Natural killer cell (primary cell): Measurements from ENCODE around the gene PJA2. TPM values are rescaled to one million over a fixed set of nuclear protein-coding genes. Genes with fewer than 3 reads are reported as not detected.

Source experiments
- ATAC-seq, 3 donors: fragments of 150-1000 bp in 2 of 3; fragments of 200-7000 bp in 1 of 3; cut with Tn5 transposase; 1 replicate in 1 of 3; 2 replicates in 2 of 3; pipeline ENCODE4 v1.10.0; 2021; ENCODE audit warnings: mild to moderate bottlenecking in 2 of 3, moderate library complexity in 2 of 3
- DNase-seq, 2 donors: peaks; one replicate each; pipeline versions ENCODE4 v3.0.0 to v3.0.0-alpha.2; 2013 to 2021; ENCODE audit warnings: mixed read lengths in 1 of 2
- H3K27ac ChIP-seq: one replicate; pipeline ENCODE4 v1.5.1; 2013; ENCODE audit warnings: mild to moderate bottlenecking, low read length
- H3K27me3 ChIP-seq: one replicate; pipeline ENCODE4 v1.6.1; 2013; ENCODE audit warnings: low read length; ENCODE audit not compliant: control insufficient read depth, insufficient read depth
- H3K36me3 ChIP-seq: one replicate; pipeline ENCODE4 v1.6.1; 2013; ENCODE audit warnings: low read length; ENCODE audit not compliant: control insufficient read depth, insufficient read depth
- H3K4me1 ChIP-seq: one replicate; pipeline ENCODE4 v1.6.1; 2013; ENCODE audit warnings: low read length; ENCODE audit not compliant: control insufficient read depth, insufficient read depth
- H3K4me3 ChIP-seq: one replicate; pipeline ENCODE4 v1.5.1; 2013; ENCODE audit warnings: low read length
- H3K9me3 ChIP-seq: one replicate; pipeline ENCODE4 v1.6.1; 2013; ENCODE audit warnings: low read length; ENCODE audit not compliant: control insufficient read depth, insufficient read depth
- H3K27ac Mint-ChIP-seq, 2 donors: one replicate each; pipeline ENCODE4 v1.8.0; 2022; ENCODE audit warnings: mild to moderate bottlenecking in 2 of 2, mixed read lengths in 2 of 2, moderate library complexity in 1 of 2
- H3K27me3 Mint-ChIP-seq, 2 donors: one replicate each; pipeline ENCODE4 v1.8.0; 2022; ENCODE audit warnings: low read depth in 2 of 2, mixed read lengths in 2 of 2
- H3K36me3 Mint-ChIP-seq: one replicate; pipeline ENCODE4 v1.8.0; 2022; ENCODE audit warnings: mixed read lengths
- H3K4me1 Mint-ChIP-seq, 2 donors: one replicate each; pipeline ENCODE4 v1.8.0; 2022; ENCODE audit warnings: mixed read lengths in 2 of 2
- H3K4me3 Mint-ChIP-seq: one replicate; pipeline ENCODE4 v1.8.0; 2022; ENCODE audit warnings: mild to moderate bottlenecking, moderate library complexity, mixed read lengths
- H3K9me3 Mint-ChIP-seq, 2 donors: one replicate each; pipeline ENCODE4 v1.8.0; 2022; ENCODE audit warnings: mixed read lengths in 2 of 2
- WGBS: methylation state at CpG from one replicate; pipeline ENCODE4 v1.1.7; 2013; ENCODE audit warnings: missing lambda C conversion rate; ENCODE audit not compliant: insufficient coverage; 5-methylcytosine and 5-hydroxymethylcytosine counted together
- intact Hi-C: fragments of 100-400 bp; cut with micrococcal nuclease; formaldehyde crosslinking; loops from one replicate; pipeline ENCODE4 v1.14.2; 2022
- total RNA-seq, 4 donors: library from RNA; stranded (reverse); fragments of 120-200 nt in 1 of 4; gene quantifications; one replicate each; pipeline versions ENCODE4 v1.2.3 to v1.2.4, GENCODE V29; 2013 to 2022
- TF ChIP-seq, protein P1 (sequence below): fragments of 200-600 bp; IDR thresholded peaks from one replicate; pipeline ENCODE4 v1.8.0; 2022; ENCODE audit warnings: antibody characterized with exemption

Gene PJA2
- total RNA-seq, 3 donors from 2014 or later (not counting 1 experiment from before 2014, with no cell fraction given), result 85.6 to 99.8 (median 90.8) TPM

DNA sequence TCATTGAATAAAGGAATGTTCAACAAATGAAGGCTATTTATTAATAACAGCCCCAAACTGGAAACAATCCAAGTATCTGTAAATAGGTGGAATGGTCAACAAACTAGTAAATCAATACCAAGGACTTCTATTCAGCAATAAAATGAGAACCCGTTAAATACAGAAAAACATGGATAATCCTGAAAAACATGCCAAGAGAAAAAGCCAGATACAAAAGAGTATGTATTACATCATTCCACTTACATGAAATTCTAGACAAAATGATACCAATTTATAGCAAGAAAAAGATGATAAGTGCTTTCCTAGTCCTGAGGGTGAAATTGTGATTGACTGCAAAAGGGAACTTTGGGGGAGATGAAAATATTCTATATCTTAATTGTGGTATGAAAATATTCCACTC lies 3.1 kb downstream of the PJA2 start:
- Mint-ChIP-seq H3K4me3 (peak overlapping the region; percentile 99), H3K36me3 (no peaks in the 10 kb centered on the region), H3K27ac (peak overlapping the region; percentile 99 to 100), H3K9me3 (no peaks in the 10 kb centered on the region), H3K4me1 (peaks cover 65 to 80% of the 10 kb centered on the region in 2 donors), H3K27me3 (no peaks in the 10 kb centered on the region)
- ATAC-seq, result no peak
- no peak for DNase-seq
- Histone ChIP-seq H3K4me1 (peaks cover 9% of the 10 kb centered on the region), H3K9me3 (peaks cover 3% of the 10 kb centered on the region), H3K4me3 (no peak overlapping the region), H3K27me3 (no peaks in the 10 kb centered on the region), H3K36me3 (peaks cover 2% of the 10 kb centered on the region), H3K27ac (no peak overlapping the region)
- TF ChIP-seq, protein P1, sequence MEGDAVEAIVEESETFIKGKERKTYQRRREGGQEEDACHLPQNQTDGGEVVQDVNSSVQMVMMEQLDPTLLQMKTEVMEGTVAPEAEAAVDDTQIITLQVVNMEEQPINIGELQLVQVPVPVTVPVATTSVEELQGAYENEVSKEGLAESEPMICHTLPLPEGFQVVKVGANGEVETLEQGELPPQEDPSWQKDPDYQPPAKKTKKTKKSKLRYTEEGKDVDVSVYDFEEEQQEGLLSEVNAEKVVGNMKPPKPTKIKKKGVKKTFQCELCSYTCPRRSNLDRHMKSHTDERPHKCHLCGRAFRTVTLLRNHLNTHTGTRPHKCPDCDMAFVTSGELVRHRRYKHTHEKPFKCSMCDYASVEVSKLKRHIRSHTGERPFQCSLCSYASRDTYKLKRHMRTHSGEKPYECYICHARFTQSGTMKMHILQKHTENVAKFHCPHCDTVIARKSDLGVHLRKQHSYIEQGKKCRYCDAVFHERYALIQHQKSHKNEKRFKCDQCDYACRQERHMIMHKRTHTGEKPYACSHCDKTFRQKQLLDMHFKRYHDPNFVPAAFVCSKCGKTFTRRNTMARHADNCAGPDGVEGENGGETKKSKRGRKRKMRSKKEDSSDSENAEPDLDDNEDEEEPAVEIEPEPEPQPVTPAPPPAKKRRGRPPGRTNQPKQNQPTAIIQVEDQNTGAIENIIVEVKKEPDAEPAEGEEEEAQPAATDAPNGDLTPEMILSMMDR, result no peak
- WGBS, result no CpG with 5 or more reads among the region's 1 CpG
- intact Hi-C loops, result loop anchor here (5.0 kb wide), 1 partner anchor 679 kb away; no protein-coding TSS in a partner anchor

GRCh38 chr5:109404428-109404960 lies 5.3 kb downstream of the PJA2 start:
- Histone ChIP-seq H3K36me3 (peaks cover 2% of the 10 kb centered on the region), H3K27me3 (no peaks in the 10 kb centered on the region), H3K27ac (no peak overlapping the region), H3K9me3 (peaks cover 3% of the 10 kb centered on the region), H3K4me3 (no peak overlapping the region), H3K4me1 (peaks cover 11% of the 10 kb centered on the region)
- Mint-ChIP-seq H3K27me3 (no peaks in the 10 kb centered on the region), H3K4me1 (peaks cover 75 to 88% of the 10 kb centered on the region in 2 donors), H3K27ac (peak overlapping the region; percentile 71 to 79), H3K9me3 (no peaks in the 10 kb centered on the region), H3K4me3 (peak overlapping the region; percentile 49), H3K36me3 (no peaks in the 10 kb centered on the region)
- TF ChIP-seq, protein P1, result no peak
- ATAC-seq (no peak), DNase-seq (no peak)
- intact Hi-C loops, result no loop called here
- 73% methylated on average over 4 of the region's 6 CpGs for WGBS

- H3K27ac Mint-ChIP-seq, result peak overlapping the region; percentile 80 to 82
- intact Hi-C loops, result no loop called here
- H3K4me1 Mint-ChIP-seq, result peaks cover 74 to 85% of the 10 kb centered on the region in 2 donors
- ATAC-seq, result no peak
- no peak for DNase-seq
- no peaks in the 10 kb centered on the region for H3K9me3 Mint-ChIP-seq
- H3K36me3 ChIP-seq, result peaks cover 2% of the 10 kb centered on the region
- H3K4me3 ChIP-seq, result no peak overlapping the region
- H3K9me3 ChIP-seq, result peaks cover 3% of the 10 kb centered on the region
- TF ChIP-seq, protein P1, result no peak
- no peaks in the 10 kb centered on the region for H3K27me3 Mint-ChIP-seq
- peaks cover 15% of the 10 kb centered on the region for H3K4me1 ChIP-seq
- peak overlapping the region; percentile 64 for H3K4me3 Mint-ChIP-seq
- no peaks in the 10 kb centered on the region for H3K36me3 Mint-ChIP-seq
- H3K27ac ChIP-seq, result no peak overlapping the region
- H3K27me3 ChIP-seq, result no peaks in the 10 kb centered on the region
- WGBS, result 85% methylated on average over 5 of the region's 5 CpGs
Observed at GRCh38 chr5:109403469-109403868, 6.3 kb downstream of the PJA2 start.
